ENCODE data around the gene SLC50A1.
"Not testable (repeated sequence)": the region's sequence is repeated elsewhere in the genome, so short reads cannot be mapped to it uniquely, and the experiment has no call there.

Gene SLC50A1

GRCh38 chr1:155116113-155116764, 19.4 kb upstream of the SLC50A1 start:
- in situ Hi-C loops (cut with HindIII; ENCODE audit: low sequenced_read_pairs) = no loop called here

GRCh38 chr1:155117610-155118009, 18.0 kb upstream of the SLC50A1 start:
- in situ Hi-C loops (cut with HindIII; ENCODE audit: low sequenced_read_pairs) = no loop called here

- in situ Hi-C loops (cut with HindIII; ENCODE audit: low sequenced_read_pairs) = not testable (repeated sequence)
Observed at GRCh38 chr1:155118090-155118489, 17.6 kb upstream of the SLC50A1 start.

- in situ Hi-C loops (cut with HindIII; ENCODE audit: low sequenced_read_pairs) = no loop called here
Observed at GRCh38 chr1:155120253-155120652, 15.4 kb upstream of the SLC50A1 start.

- in situ Hi-C loops (cut with HindIII; ENCODE audit: low sequenced_read_pairs) = no loop called here
Observed at GRCh38 chr1:155121249-155121648, 14.4 kb upstream of the SLC50A1 start.

- in situ Hi-C loops (cut with HindIII; ENCODE audit: low sequenced_read_pairs) = no loop called here
Observed at GRCh38 chr1:155122308-155122707, 13.3 kb upstream of the SLC50A1 start.

GRCh38 chr1:155123801-155124200, 11.9 kb upstream of the SLC50A1 start:
- in situ Hi-C loops (cut with HindIII; ENCODE audit: low sequenced_read_pairs) = no loop called here

- in situ Hi-C loops (cut with HindIII; ENCODE audit: low sequenced_read_pairs) = no loop called here
Observed at GRCh38 chr1:155124503-155125463, 10.9 kb upstream of the SLC50A1 start.

GRCh38 chr1:155125511-155125945, 10.1 kb upstream of the SLC50A1 start:
- in situ Hi-C loops (cut with HindIII; ENCODE audit: low sequenced_read_pairs) = no loop called here

- in situ Hi-C loops (cut with HindIII; ENCODE audit: low sequenced_read_pairs) = no loop called here
Observed at GRCh38 chr1:155125946-155126555, 9.6 kb upstream of the SLC50A1 start.

GRCh38 chr1:155126556-155127104, 9.0 kb upstream of the SLC50A1 start:
- in situ Hi-C loops (cut with HindIII; ENCODE audit: low sequenced_read_pairs) = no loop called here

- in situ Hi-C loops (cut with HindIII; ENCODE audit: low sequenced_read_pairs) = no loop called here
Observed at GRCh38 chr1:155127105-155127966, 8.3 kb upstream of the SLC50A1 start, which contains the start of gene EFNA1. Gene EFNA1, plus strand, starts transcription at chr1:155127876. Its CDS starts 102 bp downstream, at chr1:155127978.

- in situ Hi-C loops (cut with HindIII; ENCODE audit: low sequenced_read_pairs) = no loop called here
Observed at GRCh38 chr1:155127967-155128754, 7.5 kb upstream of the SLC50A1 start.

GRCh38 chr1:155128755-155129473, 6.7 kb upstream of the SLC50A1 start:
- in situ Hi-C loops (cut with HindIII; ENCODE audit: low sequenced_read_pairs) = no loop called here

- in situ Hi-C loops (cut with HindIII; ENCODE audit: low sequenced_read_pairs) = no loop called here
Observed at GRCh38 chr1:155130272-155131006, 5.2 kb upstream of the SLC50A1 start.

- in situ Hi-C loops (cut with HindIII; ENCODE audit: low sequenced_read_pairs) = no loop called here
Observed at GRCh38 chr1:155131285-155131684, 4.4 kb upstream of the SLC50A1 start.

GRCh38 chr1:155131856-155132255, 3.8 kb upstream of the SLC50A1 start:
- in situ Hi-C loops (cut with HindIII; ENCODE audit: low sequenced_read_pairs) = no loop called here

- in situ Hi-C loops (cut with HindIII; ENCODE audit: low sequenced_read_pairs) = no loop called here
Observed at GRCh38 chr1:155133799-155134281, 1.8 kb upstream of the SLC50A1 start.

Measured in endothelial cell of hepatic sinusoid (primary cell).